D721Med (cell line): ENCODE results near the gene RIF1.

Experiments used
- DNase-seq: peaks from one replicate; pipeline ENCODE4 v3.0.0; 2011; ENCODE audit warnings: low spot score; ENCODE audit not compliant: insufficient read length
- FAIRE-seq: peaks from 2 replicates; lab custom pipeline; 2011; peaks lifted over from hg19 to GRCh38; lab: Jason Lieb, UNC
- TF ChIP-seq, protein P1 (sequence below): IDR thresholded peaks from 2 replicates; pipeline ENCODE4 v1.5.1; 2012; ENCODE audit warnings: mild to moderate bottlenecking, control low read depth; ENCODE audit not compliant: insufficient read depth; ENCODE audit errors: missing control alignments

Gene RIF1

DNA sequence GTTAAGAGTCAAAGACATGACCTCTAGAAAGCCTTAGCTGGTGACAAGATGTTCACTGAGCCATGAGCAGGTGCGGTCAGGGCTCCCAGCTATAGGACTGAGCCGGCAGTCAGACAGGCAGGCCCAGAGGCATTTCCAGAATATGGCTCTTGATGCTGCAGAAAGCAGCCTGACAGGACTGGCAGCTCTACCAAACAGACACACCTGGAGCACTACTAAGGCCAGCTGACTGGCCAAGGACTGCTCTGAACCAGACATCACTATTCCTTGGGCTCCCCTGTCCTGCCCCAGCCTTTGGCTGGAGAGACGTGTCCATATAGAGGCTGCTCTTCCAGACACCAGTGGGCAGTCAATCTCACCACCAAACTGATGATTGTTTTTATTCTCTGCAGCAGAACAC, 98.8 kb downstream of the RIF1 start:
- no peak for DNase-seq
- TF ChIP-seq, protein P1, sequence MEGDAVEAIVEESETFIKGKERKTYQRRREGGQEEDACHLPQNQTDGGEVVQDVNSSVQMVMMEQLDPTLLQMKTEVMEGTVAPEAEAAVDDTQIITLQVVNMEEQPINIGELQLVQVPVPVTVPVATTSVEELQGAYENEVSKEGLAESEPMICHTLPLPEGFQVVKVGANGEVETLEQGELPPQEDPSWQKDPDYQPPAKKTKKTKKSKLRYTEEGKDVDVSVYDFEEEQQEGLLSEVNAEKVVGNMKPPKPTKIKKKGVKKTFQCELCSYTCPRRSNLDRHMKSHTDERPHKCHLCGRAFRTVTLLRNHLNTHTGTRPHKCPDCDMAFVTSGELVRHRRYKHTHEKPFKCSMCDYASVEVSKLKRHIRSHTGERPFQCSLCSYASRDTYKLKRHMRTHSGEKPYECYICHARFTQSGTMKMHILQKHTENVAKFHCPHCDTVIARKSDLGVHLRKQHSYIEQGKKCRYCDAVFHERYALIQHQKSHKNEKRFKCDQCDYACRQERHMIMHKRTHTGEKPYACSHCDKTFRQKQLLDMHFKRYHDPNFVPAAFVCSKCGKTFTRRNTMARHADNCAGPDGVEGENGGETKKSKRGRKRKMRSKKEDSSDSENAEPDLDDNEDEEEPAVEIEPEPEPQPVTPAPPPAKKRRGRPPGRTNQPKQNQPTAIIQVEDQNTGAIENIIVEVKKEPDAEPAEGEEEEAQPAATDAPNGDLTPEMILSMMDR: no peak
- no peak for FAIRE-seq

DNA sequence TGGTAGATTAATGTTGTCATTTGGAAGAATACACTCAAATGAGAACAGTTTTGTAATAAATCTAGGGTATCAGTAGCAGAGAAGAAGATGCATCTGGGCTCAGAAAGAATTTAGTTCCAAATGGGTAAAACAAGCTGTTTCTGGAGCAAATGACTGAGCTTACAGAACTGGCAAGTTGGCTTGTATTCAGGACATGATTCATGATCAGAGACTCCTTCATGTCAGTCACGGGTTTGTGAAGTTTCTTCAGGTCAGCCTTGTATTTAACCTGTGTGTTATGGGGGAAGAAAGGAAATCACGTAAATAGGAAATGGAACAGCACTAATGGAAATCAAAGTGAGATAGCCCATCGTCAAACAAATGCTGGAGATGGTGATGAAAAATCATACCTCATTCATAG, 109.1 kb downstream of the RIF1 start:
- TF ChIP-seq, protein P1: no peak
- FAIRE-seq (no peak), DNase-seq (no peak)

- TF ChIP-seq, protein P1: no peak
- no peak for FAIRE-seq
These were observed 111.3 kb downstream of the RIF1 start for GRCh38 chr2:151520976-151521375.

DNA sequence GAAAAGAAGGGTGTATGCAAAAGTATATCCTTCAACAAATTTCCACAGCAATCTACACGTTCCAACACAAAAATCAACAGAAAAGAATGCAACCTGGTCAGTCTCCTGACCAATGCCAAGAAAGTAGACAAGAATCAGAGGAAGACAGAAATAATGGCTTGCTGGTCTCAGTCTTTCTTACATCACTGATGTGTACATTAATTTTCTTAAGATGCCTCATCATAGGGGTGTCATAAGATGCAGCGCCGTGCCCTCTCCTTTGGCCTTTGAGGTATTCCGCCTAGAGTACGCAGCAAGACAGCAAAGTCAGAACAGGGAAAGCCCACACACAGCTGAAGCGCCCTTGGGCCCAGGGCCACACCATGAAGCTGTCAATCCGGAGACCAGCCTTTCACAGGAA, 112.9 kb downstream of the RIF1 start:
- no peak for FAIRE-seq

More at GRCh38 chr2:151520976-151521375, 111.3 kb downstream of the RIF1 start:
- DNase-seq: no peak

GRCh38 chr2:151523850-151524249, 114.1 kb downstream of the RIF1 start:
- FAIRE-seq: no peak
- TF ChIP-seq, protein P1: no peak
- DNase-seq: no peak

More for the DNA sequence above, 112.9 kb downstream of the RIF1 start:
- TF ChIP-seq, protein P1: no peak
- DNase-seq: no peak

GRCh38 chr2:151525821-151526373, 116.2 kb downstream of the RIF1 start:
- FAIRE-seq (no peak), DNase-seq (no peak)
- TF ChIP-seq, protein P1: no peak

DNA sequence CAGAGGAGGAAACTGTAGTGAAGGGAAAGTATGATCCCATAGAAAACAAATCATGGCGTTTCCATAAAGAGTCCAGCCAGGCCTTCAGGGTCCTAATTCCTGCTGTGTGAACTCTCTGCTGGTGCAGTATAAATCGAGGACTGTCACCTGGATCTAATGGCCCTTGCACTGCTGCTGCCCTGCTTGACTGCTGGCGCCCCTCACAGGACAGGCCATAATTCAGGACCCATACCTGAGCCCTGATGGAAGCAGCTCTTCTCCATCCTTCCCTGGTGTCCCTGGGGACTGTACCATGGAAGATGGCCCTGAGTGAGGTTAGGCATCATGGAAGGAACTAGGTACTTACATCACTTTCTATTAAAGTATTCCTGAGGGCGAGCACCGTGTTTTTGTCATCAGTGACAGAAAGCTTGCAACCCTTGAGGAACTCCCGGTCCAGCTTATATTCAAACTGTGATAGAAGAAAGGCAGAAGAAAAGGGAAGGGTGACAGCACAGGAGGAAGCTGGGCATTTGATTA, 116.9 kb downstream of the RIF1 start:
- TF ChIP-seq, protein P1: no peak
- no peak for DNase-seq
- no peak for FAIRE-seq
